ENCODE results near the gene TRMT112.

DNA sequence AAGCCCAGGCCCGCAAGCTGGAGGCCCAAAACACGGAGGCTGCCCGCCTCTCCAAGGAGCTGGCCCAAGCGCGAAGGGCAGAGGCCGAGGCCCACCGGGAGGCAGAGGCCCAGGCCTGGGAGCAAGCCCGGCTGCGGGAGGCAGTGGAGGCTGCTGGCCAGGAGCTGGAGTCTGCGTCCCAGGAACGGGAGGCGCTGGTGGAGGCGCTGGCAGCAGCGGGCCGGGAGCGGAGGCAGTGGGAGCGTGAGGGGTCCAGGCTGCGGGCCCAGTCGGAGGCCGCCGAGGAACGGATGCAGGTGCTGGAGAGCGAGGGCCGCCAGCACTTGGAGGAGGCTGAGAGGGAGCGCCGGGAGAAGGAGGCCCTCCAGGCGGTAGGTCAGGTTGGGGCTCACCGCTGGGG is 27.4 kb upstream of the TRMT112 start:
- no peak for TF ChIP-seq ESRRA (IDR thresholded peaks at IDR 0.05; ENCODE audit: low read length)
- TF ChIP-seq EZH2 (IDR thresholded peaks at IDR 0.05; ENCODE audit: borderline replicate concordance, control insufficient read depth, low read depth, low read length): no peak
- TF ChIP-seq, protein P1, sequence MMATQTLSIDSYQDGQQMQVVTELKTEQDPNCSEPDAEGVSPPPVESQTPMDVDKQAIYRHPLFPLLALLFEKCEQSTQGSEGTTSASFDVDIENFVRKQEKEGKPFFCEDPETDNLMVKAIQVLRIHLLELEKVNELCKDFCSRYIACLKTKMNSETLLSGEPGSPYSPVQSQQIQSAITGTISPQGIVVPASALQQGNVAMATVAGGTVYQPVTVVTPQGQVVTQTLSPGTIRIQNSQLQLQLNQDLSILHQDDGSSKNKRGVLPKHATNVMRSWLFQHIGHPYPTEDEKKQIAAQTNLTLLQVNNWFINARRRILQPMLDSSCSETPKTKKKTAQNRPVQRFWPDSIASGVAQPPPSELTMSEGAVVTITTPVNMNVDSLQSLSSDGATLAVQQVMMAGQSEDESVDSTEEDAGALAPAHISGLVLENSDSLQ (IDR thresholded peaks at IDR 0.05): no peak
- TF ChIP-seq SMC3 (IDR thresholded peaks at IDR 0.05; ENCODE audit: borderline replicate concordance, low read length): no peak
- TF ChIP-seq, protein P2, sequence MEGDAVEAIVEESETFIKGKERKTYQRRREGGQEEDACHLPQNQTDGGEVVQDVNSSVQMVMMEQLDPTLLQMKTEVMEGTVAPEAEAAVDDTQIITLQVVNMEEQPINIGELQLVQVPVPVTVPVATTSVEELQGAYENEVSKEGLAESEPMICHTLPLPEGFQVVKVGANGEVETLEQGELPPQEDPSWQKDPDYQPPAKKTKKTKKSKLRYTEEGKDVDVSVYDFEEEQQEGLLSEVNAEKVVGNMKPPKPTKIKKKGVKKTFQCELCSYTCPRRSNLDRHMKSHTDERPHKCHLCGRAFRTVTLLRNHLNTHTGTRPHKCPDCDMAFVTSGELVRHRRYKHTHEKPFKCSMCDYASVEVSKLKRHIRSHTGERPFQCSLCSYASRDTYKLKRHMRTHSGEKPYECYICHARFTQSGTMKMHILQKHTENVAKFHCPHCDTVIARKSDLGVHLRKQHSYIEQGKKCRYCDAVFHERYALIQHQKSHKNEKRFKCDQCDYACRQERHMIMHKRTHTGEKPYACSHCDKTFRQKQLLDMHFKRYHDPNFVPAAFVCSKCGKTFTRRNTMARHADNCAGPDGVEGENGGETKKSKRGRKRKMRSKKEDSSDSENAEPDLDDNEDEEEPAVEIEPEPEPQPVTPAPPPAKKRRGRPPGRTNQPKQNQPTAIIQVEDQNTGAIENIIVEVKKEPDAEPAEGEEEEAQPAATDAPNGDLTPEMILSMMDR (IDR thresholded peaks at IDR 0.05 in 2 of 3, conservative IDR thresholded peaks at IDR 0.05 in 1 of 3; ENCODE audit: control insufficient read depth in 2 of 3, extremely low read depth in 1 of 3, insufficient read depth in 1 of 3, low read depth in 3 of 3, low read length in 3 of 3): no peak
- TF ChIP-seq MXI1 (IDR thresholded peaks at IDR 0.05; ENCODE audit: low read depth, low read length): no peak
- TF ChIP-seq ZNF274 (IDR thresholded peaks at IDR 0.05; ENCODE audit: insufficient read depth, insufficient read length): no peak
- no peak for TF ChIP-seq PML (IDR thresholded peaks at IDR 0.05; ENCODE audit: low read length)
- TF ChIP-seq EP300 (IDR thresholded peaks at IDR 0.05; ENCODE audit: borderline replicate concordance in 1 of 2, control insufficient read depth in 1 of 2, low read depth in 2 of 2, low read length in 2 of 2): no peak

Data from GM12878 (cell line).